GM18499 (cell line): Measurements from ENCODE around the gene SPANXD.
"Not testable (repeated sequence)": the region's sequence is repeated elsewhere in the genome, so short reads cannot be mapped to it uniquely, and the experiment has no call there.

Source experiments
- ATAC-seq: cut with Tn5 transposase; IDR thresholded peaks from one replicate; pipeline ENCODE4 v1.9.1; 2021; ENCODE audit warnings: moderate number of reproducible peaks; ENCODE audit not compliant: insufficient read depth, unreplicated experiment

Gene SPANXD, protein sequence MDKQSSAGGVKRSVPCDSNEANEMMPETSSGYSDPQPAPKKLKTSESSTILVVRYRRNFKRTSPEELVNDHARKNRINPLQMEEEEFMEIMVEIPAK

DNA sequence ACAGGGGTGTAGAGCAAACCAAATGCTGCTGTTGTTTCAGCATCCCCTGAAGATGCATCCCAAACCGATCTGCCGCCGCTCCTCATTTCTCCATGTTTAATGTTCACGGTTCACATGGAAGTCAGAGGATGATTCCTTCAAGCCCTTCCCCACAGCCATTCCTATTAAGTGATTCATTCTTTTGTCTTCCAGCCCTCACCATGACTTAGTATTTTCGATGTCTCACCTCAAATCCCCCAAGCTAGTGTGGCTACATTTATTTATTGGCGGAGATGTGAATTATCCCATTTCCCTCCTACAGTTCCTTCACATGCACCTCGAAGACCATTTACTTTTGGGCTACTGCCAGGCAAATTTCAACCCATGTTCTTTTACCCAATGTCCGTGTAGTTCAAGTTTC, at the start of gene SPANXD:
TSS of gene SPANXD (minus strand) at position 101 of the 400 bp plus-strand sequence. CDS start 334 bp downstream, outside the sequence.
- not testable (repeated sequence) for ATAC-seq

DNA sequence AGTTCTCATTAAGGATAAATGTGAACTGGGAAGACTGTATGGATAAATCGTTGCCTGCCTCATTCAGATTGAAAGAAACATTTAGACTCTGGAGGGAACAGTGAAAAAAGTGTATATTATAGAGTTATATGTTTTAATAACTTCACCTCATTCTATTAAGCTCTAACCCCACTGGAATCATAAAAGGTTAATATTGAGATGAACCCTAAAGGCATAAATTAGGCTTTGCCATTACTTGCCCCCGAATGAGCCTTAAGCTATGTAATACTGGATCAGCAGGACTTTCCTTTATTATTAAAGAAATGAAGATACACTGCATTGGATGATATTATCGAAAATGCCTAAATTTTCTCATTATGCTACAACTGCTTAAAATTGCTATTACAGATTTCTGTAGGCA, 44.1 kb upstream of the SPANXD start:
- ATAC-seq = no peak

DNA sequence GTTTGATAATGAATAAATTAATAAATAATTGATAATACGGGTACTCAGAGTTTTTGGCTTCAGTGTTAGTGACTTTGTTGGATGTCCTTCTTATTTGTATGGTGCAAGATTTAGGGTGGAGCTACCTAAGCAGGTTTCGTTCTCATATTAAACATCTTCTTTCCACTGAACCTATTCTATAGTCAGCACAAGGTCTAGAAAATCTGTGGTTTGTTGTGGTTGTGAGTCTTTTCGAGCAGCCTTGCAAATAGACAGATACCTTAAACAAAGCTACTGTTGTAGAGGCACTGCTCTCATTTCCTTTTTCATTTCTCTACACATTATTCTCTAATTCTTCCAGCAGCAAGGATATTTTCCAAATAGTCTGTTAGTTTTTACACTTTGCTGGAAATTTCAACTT, 38.1 kb upstream of the SPANXD start:
- no peak for ATAC-seq

DNA sequence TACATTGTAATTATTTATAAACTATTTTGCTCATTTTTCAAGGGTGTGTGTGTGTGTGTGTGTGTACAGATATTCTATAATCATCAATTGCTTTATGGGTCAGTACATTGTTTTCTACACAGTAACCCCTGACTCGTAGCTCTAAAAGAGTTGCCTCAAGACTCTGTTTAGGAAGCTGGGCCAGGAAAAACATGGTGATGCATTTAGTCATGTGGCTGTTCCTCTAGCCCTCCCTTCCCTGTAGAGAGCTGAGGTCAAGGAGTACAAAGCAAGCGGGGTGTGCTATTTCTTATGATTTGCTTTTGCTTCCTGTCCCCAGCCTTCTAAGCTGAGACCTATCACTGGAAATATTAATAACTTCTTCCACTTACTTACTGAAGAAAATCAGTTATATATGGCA, 34.8 kb upstream of the SPANXD start:
- ATAC-seq = no peak

DNA sequence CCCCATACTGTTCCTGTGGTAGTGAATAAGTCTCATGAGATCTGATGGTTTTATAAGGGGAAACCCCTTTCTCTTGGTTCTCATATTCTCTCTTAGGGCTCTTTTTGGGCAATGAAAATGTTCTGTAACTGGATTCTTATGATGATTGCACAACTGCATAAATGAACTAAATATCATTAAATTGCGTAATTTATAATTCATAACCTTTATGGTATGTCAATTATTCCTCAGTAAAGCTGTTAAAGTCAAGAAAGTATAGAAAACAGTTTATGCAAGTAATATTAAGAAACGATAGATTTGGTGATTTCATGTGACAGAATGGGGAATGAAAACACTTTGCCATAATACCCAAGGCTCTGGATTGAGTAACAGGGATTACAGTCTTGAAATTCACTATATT, 33.5 kb upstream of the SPANXD start:
- no peak for ATAC-seq

DNA sequence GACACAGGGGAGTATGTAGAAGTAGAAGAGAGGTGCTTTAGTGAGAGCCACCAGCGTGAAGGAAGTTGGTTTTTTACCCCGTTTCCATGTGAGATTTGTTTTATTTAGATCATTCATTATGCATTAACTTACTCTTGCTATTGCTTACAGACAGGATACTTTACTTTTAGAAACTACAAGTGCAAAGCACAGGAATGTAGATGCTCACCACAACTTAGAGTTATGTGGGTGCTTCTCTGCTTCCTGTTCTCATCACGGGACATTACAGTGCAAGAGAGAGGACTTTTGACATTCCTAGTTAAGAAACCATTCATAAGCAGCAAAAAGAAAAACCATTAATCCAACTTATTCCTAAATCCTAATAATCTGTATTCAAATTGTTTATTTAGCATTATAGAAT, 25.6 kb upstream of the SPANXD start:
- ATAC-seq = no peak

DNA sequence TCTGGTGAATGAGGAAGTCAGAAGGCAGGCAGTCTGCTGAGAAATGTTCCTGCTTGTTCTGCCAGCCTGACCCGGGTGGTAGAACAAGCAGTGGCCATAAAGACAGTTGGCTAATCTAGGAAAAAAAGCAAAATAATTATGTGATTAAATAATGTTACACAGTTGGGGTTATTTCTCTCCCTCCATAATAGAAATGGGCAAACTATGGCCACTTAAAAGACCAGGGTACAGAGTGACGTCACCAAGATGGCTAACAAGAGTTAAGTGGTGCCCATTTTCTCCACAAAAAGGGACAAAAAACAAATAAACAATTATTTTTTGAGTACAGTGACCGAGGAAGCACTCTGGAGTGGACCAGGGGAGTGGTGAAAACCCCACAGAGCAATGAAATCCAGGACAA, 16.1 kb upstream of the SPANXD start:
- ATAC-seq = no peak

DNA sequence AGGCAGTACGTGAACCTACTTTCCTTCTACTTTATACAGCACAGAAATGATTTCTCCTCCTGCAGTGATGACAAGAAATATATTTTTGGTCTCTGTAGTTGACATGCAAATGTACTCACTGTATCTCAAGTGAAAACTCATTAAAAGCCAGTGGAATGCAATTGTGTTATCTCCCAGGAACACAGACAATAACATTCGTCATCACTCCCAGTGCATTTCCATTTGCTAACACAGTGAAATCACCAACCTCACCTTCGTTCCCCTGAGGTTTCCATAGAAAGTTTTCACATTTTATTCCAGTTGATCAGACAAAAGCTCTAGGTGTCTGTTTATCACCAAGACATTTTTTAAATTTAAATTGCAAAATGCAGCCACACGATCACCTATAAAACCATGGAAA, 2.5 kb upstream of the SPANXD start:
- ATAC-seq = no peak

DNA sequence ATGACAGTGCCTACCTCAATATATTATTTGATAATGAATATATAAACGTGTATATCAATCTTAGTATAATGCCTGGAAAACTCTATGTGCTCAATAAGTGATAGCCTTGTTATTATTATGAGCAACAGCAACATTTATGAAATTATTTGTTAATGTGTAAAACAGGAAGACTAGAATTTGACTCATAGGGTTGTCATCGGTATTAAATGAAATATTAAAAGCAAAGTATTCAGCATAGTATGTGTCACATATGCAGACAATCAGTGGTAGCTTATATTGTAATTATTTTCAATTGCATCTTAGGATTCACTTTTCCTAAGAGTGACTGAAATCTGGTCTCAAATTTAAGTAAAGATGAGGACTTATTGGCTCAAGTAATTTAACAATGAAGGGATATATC, 24.6 kb downstream of the SPANXD start:
- no peak for ATAC-seq

DNA sequence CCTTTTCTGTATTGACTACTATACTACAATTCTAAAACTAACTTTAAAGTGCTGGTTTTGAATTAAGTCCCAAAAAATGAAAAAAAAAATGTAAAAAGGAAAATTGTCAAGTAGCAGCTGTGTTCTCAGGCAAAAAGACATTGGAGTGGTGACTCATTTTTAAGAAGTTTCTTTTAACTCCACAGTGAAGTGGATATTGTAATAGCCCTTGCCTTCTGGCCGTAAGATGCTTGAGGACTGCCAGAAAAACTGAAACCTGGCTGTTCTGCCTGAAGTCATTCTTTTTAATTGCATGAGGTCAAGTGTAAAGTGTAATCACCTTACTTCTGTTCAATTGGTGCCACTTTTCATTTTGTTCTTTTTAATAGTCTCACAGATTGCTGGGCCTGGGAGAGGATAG, 28.9 kb downstream of the SPANXD start:
- ATAC-seq = no peak

DNA sequence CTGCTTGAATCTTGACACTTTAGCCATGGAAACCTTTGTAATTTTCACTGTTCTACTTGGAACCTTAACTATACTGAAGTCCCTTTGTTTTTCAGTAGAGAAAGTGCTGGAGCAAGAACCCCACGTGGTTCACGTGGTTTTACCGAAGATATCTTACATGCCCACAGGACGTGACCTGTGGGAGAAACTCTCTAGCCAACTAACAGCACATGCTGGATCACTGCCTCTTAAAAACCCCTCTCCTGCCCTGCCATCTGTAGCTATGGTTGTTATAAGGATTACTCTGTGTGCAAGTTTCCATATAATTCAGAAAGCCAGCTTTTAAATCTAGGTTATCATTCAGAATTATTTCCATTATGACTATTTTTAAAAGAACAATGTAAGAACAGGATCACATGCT, 30.2 kb downstream of the SPANXD start:
- no peak for ATAC-seq

DNA sequence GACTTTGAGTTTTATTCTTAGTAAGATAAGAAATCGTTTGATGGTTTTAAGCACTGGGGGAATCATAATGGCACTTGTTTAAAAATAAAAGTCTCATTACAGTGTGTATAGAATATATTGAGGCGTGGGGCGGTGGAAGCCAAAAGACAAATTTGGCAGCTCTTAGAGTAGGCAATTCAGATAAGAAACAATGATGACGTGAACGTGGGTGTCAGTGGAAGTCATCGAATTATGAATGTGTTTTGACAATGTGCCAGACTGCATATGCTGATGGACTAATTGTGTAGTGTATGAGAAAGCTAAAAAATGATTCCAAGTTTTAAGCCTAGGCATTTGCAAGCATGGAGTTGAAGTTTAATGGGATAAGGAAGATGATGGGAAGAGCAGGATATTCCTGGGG, 35.8 kb downstream of the SPANXD start:
- no peak for ATAC-seq

DNA sequence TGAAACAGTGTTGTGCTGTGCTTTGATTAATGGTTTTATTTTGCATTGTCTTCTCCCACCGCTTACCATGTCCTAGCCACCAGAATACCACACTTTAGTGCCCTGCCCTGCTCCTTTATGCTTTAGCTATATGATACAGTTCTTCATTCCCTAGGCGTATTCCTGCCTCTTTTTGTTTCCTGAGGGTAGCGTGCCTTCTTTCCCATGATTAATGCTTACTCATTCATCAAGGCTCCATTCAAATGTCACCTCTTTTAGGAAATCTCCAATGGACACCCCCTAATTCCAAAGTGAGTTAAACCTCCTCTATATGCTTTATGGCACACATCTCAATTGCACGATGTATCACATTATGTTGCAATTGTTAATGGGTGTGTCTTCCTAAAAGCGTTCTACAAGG, 46.3 kb downstream of the SPANXD start:
- ATAC-seq = no peak
